IMR-90 (cell line): ENCODE data around the gene GJC1.

Experiments
- FOS ChIP-seq: fragments of 150-350 bp; IDR thresholded peaks from 2 replicates; pipeline ENCODE4 v1.6.1; 2016; ENCODE audit warnings: low read depth, low read length
- NFE2L2 ChIP-seq: fragments of 150-350 bp; IDR thresholded peaks from 2 replicates; pipeline ENCODE4 v1.6.1; 2016; ENCODE audit warnings: low read depth, mild to moderate bottlenecking, low read length
- RCOR1 ChIP-seq: IDR thresholded peaks from 2 replicates; pipeline ENCODE4 v1.6.1; 2012; ENCODE audit warnings: mild to moderate bottlenecking, low read length, improper control_type of control experiment; ENCODE audit not compliant: insufficient replicate concordance
- TF ChIP-seq, protein P1 (sequence below): conservative IDR thresholded peaks from 2 replicates; pipeline ENCODE4 v1.5.1; 2012; ENCODE audit warnings: mild to moderate bottlenecking, low read depth, low read length, improper control_type of control experiment
- TF ChIP-seq, protein P2 (sequence below): fragments of 150-350 bp; IDR thresholded peaks from 2 replicates; pipeline ENCODE4 v1.6.1; 2016; ENCODE audit warnings: low read depth, mild to moderate bottlenecking, low read length, moderate library complexity, borderline replicate concordance

DNA sequence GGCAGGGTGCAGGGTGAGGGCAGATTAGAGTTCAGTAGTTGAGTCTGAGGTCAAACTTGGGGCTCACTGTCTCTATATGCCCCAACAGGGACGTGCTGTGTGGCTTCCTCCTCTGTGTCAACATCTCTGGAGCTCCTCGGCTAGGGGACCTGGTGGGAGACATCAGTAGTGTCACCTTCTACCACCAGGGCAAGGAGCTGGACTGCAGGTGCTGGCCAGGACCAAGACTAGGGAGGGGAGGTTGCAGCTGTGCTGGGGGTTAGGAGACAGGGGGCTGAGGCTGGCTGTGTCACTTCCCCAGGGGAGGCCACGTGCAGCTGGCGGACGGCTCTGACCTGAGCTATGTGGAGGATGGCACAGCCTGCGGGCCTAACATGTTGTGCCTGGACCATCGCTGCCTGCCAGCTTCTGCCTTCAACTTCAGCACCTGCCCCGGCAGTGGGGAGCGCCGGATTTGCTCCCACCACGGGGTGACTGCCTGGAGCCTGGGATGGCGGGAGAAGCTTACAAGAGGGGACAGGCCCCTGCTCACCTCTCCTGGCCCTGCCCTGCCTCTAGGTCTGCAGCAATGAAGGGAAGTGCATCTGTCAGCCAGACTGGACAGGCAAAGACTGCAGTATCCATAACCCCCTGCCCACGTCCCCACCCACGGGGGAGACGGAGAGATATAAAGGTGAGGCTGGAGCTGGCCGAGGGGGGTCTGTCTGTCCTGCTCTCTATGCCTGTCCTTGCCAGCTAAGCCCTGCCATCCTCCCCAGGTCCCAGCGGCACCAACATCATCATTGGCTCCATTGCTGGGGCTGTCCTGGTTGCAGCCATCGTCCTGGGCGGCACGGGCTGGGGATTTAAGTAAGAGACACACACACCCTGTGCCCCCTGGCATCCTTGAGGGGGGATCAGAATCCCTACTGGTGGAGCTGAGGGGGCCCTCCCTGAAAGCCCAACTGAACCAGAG lies 52.4 kb downstream of the GJC1 start:
- TF ChIP-seq, protein P1, sequence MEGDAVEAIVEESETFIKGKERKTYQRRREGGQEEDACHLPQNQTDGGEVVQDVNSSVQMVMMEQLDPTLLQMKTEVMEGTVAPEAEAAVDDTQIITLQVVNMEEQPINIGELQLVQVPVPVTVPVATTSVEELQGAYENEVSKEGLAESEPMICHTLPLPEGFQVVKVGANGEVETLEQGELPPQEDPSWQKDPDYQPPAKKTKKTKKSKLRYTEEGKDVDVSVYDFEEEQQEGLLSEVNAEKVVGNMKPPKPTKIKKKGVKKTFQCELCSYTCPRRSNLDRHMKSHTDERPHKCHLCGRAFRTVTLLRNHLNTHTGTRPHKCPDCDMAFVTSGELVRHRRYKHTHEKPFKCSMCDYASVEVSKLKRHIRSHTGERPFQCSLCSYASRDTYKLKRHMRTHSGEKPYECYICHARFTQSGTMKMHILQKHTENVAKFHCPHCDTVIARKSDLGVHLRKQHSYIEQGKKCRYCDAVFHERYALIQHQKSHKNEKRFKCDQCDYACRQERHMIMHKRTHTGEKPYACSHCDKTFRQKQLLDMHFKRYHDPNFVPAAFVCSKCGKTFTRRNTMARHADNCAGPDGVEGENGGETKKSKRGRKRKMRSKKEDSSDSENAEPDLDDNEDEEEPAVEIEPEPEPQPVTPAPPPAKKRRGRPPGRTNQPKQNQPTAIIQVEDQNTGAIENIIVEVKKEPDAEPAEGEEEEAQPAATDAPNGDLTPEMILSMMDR = no peak
- no peak for TF ChIP-seq NFE2L2
- TF ChIP-seq, protein P2, sequence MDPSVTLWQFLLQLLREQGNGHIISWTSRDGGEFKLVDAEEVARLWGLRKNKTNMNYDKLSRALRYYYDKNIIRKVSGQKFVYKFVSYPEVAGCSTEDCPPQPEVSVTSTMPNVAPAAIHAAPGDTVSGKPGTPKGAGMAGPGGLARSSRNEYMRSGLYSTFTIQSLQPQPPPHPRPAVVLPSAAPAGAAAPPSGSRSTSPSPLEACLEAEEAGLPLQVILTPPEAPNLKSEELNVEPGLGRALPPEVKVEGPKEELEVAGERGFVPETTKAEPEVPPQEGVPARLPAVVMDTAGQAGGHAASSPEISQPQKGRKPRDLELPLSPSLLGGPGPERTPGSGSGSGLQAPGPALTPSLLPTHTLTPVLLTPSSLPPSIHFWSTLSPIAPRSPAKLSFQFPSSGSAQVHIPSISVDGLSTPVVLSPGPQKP = no peak
- no peak for TF ChIP-seq FOS
- no peak for TF ChIP-seq RCOR1
